C4-2B (cell line): Measurements from ENCODE around the gene TBX10.

ENCODE experiments used
- CTCF ChIP-seq: fragments of 450-650 bp; conservative IDR thresholded peaks from 2 replicates; pipeline ENCODE4 v1.5.1; 2017; ENCODE audit warnings: mild to moderate bottlenecking
- ZFX ChIP-seq: fragments of 450-650 bp; IDR thresholded peaks from 2 replicates; pipeline ENCODE4 v1.6.1; 2017

- no peak for TF ChIP-seq CTCF
- no peak for TF ChIP-seq ZFX
Measured at GRCh38 chr11:67640021-67640757, 626 bp upstream of the TBX10 start.
